Measurements from ENCODE around the gene LIFR.
"Not testable (repeated sequence)": the region's sequence is repeated elsewhere in the genome, so short reads cannot be mapped to it uniquely, and the experiment has no call there.

Gene LIFR

GRCh38 chr5:38579105-38579504 is 22.7 kb upstream of the LIFR start:
- no peak for DNase-seq

DNA sequence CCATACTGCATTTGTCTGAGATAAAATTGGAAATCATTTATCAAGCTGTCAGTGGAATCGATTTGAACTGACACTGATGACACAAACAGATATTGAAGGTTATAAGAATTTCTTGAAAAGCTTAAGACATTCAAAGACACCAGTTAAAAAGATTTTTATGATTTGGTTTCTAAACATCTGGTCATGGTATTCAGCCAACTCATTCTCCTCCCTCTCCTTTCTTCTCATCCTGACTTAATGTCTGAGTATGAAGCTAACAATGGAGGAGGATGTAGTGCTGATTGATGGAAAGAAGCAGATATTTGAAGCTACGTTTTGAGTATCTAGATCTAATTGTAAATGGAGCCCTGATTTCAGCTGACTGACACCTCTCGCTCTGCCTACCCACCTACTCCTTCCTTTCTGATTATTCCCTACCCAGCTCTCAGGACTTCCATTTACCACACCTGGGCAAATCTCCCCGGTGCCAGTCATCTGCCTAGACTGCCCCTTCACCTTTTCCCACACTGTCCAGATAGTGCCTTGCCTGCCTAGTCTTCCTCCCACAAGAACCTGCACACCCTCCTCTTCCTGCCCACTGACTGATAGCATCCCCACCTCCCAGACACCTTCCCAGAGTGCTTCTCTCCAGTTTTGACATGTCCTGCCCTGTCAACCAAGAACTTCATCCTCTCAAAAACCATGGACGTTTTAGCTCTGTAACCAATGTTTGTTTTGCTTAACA is 20.7 kb upstream of the LIFR start:
- DNase-seq: no peak

- DNase-seq: no peak
Measured at GRCh38 chr5:38576442-38576841, 20.0 kb upstream of the LIFR start.

DNA sequence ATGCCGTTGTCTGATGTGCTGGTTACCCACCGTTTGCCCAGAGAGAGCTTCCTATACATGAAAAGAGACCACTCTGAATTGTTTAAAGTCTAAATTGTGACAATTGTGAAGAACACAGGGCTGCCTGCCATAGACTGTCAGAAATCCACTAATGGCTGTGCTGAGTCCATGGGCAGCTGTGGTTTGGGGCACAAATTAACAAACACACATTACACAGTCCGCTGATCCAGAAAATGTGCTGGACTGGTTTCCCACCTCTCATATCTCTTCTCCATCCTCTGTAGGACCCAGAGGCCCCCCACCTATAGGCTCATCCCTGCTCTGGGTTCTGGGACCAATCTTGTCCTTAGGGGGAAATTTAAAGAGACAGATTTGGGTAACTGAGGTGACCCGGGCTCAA is 19.0 kb upstream of the LIFR start:
- no peak for DNase-seq

GRCh38 chr5:38574009-38574408 is 17.6 kb upstream of the LIFR start:
- DNase-seq: no peak

GRCh38 chr5:38573521-38573920 is 17.1 kb upstream of the LIFR start:
- no peak for DNase-seq

DNA sequence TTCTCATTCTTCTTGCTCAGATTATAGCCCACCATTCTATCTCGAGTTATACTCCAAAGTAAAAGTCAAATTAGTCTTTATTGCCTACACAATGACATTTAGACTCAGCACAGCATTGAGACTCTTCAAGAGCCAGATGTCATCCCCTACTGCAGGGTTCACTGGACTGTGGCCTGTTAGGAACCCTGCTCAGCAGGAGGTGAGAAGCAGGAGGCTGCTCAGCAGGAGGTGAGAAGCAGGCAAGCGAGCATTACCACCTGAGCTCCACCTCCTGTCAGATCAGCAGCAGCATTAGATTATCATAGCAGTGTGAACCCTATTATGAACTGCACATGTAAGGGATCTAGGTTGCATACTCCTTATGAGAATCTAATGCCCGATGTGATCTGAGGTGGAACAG is 12.7 kb upstream of the LIFR start:
- no peak for DNase-seq

- DNase-seq: not testable (repeated sequence)
Measured at GRCh38 chr5:38567306-38567705, 10.9 kb upstream of the LIFR start.

DNA sequence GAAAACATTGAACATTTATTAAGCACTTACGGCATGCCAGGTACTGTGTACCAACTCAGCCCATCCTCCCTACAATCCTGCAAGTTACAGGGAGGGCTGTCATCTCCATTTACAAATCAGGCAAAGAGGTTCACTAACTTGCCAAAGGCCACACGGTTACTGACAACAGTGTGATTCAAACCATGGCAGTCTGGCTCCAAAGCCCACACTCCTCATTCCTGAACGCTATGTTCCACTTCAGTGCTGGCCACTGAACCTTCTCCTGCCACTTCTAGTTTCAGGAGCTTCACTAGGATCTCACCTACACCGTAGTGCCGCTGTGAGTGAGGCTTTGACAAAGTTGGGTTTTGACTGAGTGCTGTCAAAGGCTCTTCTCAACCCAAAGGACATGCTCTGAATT is 7.2 kb upstream of the LIFR start:
- DNase-seq: no peak

DNA sequence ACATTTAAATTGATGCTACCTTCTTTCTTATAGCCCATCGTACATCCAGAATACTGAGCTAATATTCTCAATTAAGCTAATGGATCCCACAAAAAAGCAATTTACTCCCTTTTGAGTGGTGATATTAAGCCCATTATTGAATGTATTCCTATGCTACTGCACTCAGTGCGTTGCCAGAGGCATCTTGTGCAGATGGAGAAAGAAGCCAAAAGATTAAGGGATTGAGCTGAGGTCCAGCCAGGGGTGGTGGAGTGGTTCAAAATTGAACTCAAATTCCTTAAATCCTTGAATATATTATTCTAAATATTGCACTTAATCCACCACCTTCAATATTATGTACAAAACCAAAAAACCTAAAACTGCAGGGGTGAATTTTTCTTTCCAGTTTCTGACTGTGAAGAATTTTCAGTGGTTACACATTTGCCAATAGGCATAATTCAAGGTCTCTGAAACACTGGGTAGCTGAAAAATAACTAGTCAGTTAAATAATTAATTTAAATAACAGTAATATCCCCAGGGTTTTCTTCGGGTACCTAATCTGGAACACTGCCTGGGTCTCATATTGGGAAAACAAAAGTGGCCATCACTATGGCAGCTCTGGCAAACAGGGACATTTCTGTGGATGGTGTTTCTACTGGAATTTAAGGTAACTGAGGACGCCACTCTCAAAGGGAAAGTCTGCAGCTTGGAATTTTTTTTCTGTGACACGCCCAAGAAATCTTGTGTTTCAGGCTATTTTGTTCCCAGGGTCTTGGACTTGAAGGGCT is 6.2 kb upstream of the LIFR start:
- DNase-seq: no peak

GRCh38 chr5:38559428-38559827 is 3.0 kb upstream of the LIFR start:
- DNase-seq: no peak

DNA sequence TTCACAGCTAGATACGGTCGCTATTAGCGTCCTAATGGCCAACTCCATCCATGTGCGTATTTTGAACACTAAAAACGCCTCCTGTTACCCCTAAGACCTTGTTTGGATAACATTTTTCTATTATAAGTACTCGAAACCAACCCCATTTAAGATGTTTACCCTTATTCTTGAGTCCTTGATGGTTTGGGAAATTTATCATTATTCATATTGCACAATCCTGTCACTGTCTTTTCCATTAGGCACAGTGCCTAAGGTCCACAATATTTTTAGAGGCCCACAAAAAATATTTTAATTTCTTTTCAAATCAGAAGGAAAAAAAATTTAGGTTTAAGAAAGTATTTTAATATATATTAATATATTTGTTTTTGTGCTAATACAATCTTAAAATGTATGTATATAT is 1.3 kb upstream of the LIFR start:
- no peak for DNase-seq

DNA sequence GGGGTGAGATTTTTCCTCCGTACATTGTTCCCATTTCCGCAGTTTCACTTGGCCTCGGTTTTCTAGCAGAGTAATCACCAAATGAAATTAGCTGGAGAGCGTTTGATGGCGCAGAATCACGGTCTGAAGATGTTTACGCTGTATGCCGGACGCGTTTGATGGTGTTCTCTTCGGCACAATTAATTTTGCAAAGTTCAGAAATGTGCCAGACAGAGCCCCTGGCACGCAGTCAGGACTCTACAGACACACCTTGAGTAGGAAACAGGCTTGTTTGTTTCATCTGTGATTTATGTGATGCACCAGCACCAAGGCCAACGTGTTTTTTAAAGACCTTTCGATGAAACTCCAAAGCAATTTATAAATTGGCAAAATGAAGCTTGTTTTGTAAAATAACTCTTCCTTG is 863 bp upstream of the LIFR start:
- DNase-seq: no peak

DNA sequence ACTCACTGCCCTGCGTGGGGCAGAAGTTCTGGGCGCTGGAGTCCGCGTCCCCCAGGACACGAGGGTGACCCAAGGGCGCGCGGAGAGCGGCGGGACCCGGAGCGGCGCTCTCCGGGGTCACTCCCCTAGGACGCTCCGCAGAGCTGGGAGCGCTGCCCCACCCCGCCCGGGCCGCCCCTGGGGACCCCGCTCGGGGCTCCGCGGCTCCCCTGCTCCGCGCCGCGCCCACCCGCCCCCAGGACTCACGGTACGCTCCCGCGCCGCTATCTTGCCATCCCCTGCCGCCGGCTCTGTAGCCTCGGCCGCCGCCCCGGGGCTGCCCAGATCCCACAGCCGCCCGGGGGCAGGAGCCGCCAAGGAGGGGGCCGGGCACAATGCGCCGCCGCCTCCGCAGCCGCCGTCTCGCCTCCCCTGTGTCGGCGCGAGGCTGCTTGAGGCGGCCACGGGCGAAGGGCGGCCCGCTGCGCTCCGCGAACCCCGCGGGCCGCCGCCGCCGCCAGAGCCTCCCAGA is 303 bp downstream of the LIFR start:
- no peak for DNase-seq

DNA sequence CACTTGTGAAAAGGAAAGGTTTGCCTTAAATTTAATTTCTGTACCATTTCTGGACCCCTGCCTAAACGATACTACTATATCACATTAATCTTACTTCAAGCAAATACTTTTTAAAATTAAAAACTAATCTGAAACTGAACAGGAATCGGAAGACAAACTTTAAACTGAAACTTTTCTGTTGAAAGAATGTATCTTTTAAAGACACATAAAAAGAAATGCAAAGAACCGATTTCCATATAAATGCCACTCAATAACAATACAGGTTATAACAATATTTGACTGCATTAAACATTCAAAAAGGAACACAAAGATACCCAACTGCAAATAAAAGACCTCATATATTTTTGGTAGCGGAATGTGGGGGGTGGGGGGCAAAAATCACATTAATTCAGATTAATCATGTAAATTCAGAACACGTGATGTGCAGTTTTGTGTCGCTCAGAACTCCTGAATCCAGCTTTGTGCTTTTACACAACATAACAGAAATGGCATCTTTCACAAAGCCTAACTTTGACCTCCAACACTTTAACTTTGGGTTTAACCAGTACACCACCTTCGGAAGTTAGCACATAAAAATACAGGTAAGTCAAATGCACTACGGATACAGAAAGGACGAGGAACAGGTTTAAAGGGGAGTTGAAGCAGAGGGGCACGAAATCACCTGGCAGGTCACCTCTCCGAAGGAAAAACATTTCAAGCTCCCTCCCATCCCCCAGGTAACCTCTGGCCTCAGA is 925 bp downstream of the LIFR start:
- DNase-seq: no peak

DNA sequence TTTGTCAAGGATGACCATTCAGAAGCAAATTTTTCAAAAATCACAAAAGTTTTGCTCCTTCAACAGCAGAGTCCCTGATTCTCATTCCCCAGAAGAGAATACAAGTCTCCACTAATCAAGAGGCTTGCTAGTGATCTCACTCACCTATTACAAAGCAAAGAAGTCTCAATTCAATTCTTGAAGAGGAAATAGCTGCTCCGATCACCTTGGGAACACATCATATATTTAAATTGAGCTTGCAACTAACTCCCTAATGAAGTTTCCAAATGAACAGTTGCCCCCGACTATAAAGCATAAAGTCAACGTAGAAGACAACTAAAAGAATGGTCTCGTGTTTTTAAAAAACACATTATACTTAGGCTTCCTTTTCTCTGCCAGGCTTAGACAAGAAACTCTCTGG is 1.6 kb downstream of the LIFR start:
- no peak for DNase-seq

- DNase-seq: no peak
Measured at GRCh38 chr5:38554403-38554802, 2.0 kb downstream of the LIFR start.

DNA sequence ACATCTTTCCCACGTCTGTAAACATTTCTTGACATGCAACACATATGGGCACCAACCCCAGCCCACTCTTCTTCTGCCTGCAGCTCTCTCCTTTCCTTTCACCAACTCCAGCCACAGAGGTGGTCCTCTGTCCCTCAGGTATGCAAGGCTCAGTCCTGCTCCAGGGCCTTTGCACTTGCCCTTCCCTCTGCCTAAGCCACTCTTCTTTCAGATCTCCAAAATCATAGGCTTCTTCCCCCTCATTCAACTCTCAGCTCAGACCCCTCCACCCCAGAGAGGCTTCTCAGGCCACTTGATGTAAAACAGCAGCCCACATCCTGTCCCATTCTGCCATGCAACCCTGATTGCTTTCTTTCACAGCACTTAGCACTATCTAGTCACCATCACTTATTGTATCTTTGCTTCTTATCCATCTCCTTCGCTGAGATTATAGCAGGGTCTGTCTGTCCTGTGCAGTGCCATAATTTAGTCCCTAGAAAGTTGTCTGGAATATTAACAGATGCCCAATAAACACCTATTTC is 3.4 kb downstream of the LIFR start:
- DNase-seq: no peak

DNA sequence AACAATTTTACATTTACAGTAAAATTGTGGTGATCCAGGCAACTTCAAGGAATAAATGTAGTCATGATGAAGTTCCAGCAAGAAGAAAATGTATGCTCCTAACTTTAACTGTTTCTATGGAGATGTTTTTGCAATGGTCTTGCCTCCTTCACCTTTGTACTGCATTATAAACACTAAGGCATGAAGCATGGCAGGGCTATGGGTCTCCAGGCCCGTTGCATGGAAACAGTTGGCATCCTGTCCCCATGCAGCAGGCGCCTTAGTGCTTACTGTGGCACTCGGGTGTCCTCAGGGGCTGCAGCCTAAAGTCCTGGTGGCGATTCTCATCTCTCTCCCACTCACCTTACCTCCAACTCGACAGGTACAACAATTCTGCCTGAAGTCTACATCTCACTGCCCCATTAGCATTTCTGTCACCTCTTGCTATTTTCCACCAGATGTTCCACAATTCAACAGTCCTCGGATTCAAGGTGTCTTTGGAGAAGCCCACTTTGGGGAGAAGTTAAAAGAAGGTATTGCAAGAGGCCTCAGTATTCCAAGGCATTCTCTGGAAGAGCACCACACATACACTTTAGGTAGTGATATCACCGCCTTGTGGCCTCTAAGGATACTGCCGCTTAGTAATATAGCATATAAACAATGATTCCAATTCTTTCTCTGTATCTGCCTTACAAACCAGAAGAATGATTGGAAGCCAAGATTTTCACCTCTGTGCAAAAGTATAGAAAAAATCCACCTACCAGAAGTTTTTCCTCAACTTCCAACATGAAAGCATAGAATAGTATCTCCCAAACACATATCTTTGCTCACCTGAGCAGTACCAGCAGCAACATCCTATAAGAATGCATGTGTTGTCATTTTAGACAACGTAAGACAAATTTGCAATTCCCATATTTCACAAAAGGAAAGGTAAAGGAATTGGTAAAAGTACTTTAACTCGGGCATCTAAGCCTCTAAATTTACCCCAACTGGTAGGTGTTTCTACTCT is 5.1 kb downstream of the LIFR start:
- DNase-seq: peak; percentile 37

- no peak for DNase-seq
Measured at GRCh38 chr5:38548064-38548759, 8.2 kb downstream of the LIFR start.

- no peak for DNase-seq
Measured at GRCh38 chr5:38547257-38547656, 9.2 kb downstream of the LIFR start.
